ENCODE data around the gene NUDT16L1. TPM values are rescaled to one million over a fixed set of nuclear protein-coding genes. Genes with fewer than 3 reads are reported as not detected.

NUDT16L1 gene
- total and polyA plus RNA-seq, 9 of the 15 experiments (the other 6 are each of a cell fraction or from before 2014, with no cell fraction given) = 1.4 to 37.6 (median 13.7) TPM

GRCh38 chr16:4693296-4693955, at the start of gene NUDT16L1 (continued):
- TF ChIP-seq UBTF (IDR thresholded peaks at IDR 0.05; ENCODE audit: borderline replicate concordance in 1 of 2, low read depth in 2 of 2, low read length in 2 of 2) = 0 out of 4 replicates have a peak, but pooled peaks of 1 of the 2 experiments have one; percentile 23
- TF ChIP-seq SIN3B (IDR thresholded peaks at IDR 0.05; ENCODE audit: low read depth) = peak; percentile 85
- TF ChIP-seq GMEB1 (CRISPR knock-in tag; IDR thresholded peaks at IDR 0.05) = peak; percentile 60; the same call in 1 of the 2 replicates
- TF ChIP-seq NBN (IDR thresholded peaks at IDR 0.05; ENCODE audit: low read depth) = no peak
- TF ChIP-seq DIDO1 (tag; IDR thresholded peaks at IDR 0.05; ENCODE audit: low read depth) = no peak
- TF ChIP-seq FOS (IDR thresholded peaks at IDR 0.05; ENCODE audit: extremely low read depth, insufficient read length) = peak; percentile 75
- TF ChIP-seq SIRT6 (IDR thresholded peaks at IDR 0.05; ENCODE audit: low read depth, low read length) = no peak
- no peak for TF ChIP-seq ZZZ3 (IDR thresholded peaks at IDR 0.05)
- TF ChIP-seq PHF21A (IDR thresholded peaks at IDR 0.05; ENCODE audit: borderline replicate concordance, low read depth) = no peak
- TF ChIP-seq MTF1 (CRISPR knock-in tag; IDR thresholded peaks at IDR 0.05; ENCODE audit: borderline replicate concordance) = peak; percentile 89; the same call in 1 of the 2 replicates
- no peak for TF ChIP-seq PCBP1 (IDR thresholded peaks at IDR 0.05; ENCODE audit: low read depth, low read length, poor library complexity, severe bottlenecking)
- TF ChIP-seq ZBTB7A (IDR thresholded peaks at IDR 0.05; ENCODE audit: borderline replicate concordance, control insufficient read depth, low read depth, low read length) = peak; percentile 22; the same call in 1 of the 2 replicates
- no peak for TF ChIP-seq SMC3 (conservative IDR thresholded peaks at IDR 0.05; ENCODE audit: insufficient read depth, low read depth, low read length)
- peak; percentile 90 for TF ChIP-seq RBFOX2 (IDR thresholded peaks at IDR 0.05; ENCODE audit: low read depth, low read length)
- peak; percentile 33 for TF ChIP-seq C11orf30 (IDR thresholded peaks at IDR 0.05; ENCODE audit: low read depth)
- peak; percentile 66 for TF ChIP-seq MEIS2 (IDR thresholded peaks at IDR 0.05; ENCODE audit: partially characterized antibody)
- 0 out of 2 replicates have a peak, but pooled peaks have one; percentile 15 for TF ChIP-seq KLF13 (tag; IDR thresholded peaks at IDR 0.05; ENCODE audit: borderline replicate concordance, low read depth)
- TF ChIP-seq NONO (IDR thresholded peaks at IDR 0.05; ENCODE audit: low read depth in 2 of 2, low read length in 1 of 2) = 0 out of 4 replicates have a peak, but pooled peaks of 1 of the 2 experiments have one; percentile 58
- no peak for TF ChIP-seq ZNF561 (CRISPR knock-in tag; conservative IDR thresholded peaks at IDR 0.05)
- TF ChIP-seq CREB3L1 (IDR thresholded peaks at IDR 0.05; ENCODE audit: borderline replicate concordance, low read depth) = 0 out of 2 replicates have a peak, but pooled peaks have one; percentile 25
- TF ChIP-seq TARDBP (IDR thresholded peaks at IDR 0.05) = peak; percentile 37; the same call in 1 of the 2 replicates
- TF ChIP-seq ZNF274 (IDR thresholded peaks at IDR 0.05; ENCODE audit: borderline replicate concordance, low read depth, low read length) = no peak
- TF ChIP-seq ATF7 (IDR thresholded peaks at IDR 0.05) = peak; percentile 86
